ENCODE results near the gene CHST2. TPM values are rescaled to one million over a fixed set of nuclear protein-coding genes. Genes with fewer than 3 reads are reported as not detected.

The CHST2 gene
- total RNA-seq, 2 donors from 2014 or later, result 3.5 to 11.3 TPM

GRCh38 chr3:143100451-143100850, 19.1 kb upstream of the CHST2 start:
- Histone ChIP-seq H3K9me3 (peaks cover 8% of the 10 kb centered on the region), H3K27ac (no peak overlapping the region), H3K4me1 (ENCODE audit: control insufficient read depth in 1 of 2, low read depth in 2 of 2) (no peaks in the 10 kb centered on the region), H3K27me3 (replicated peaks; ENCODE audit: insufficient read depth) (no peaks in the 10 kb centered on the region), H3K36me3 (no peaks in the 10 kb centered on the region), H3K4me3 (no peak overlapping the region)
- no peak for TF ChIP-seq CTCF (IDR thresholded peaks at IDR 0.05)
- DNase-seq (ENCODE audit: low spot score) (no peak), ATAC-seq (ENCODE audit: insufficient number of reproducible peaks, low FRiP score, low read depth) (no peak)

- H3K4me1 ChIP-seq (ENCODE audit: control insufficient read depth in 1 of 2, low read depth in 2 of 2), result no peaks in the 10 kb centered on the region
- no peak for ATAC-seq (ENCODE audit: insufficient number of reproducible peaks, low FRiP score, low read depth)
- H3K27ac ChIP-seq, result no peak overlapping the region
- no peaks in the 10 kb centered on the region for H3K27me3 ChIP-seq (replicated peaks; ENCODE audit: insufficient read depth)
- no peak overlapping the region for H3K4me3 ChIP-seq
- H3K9me3 ChIP-seq, result peaks cover 20% of the 10 kb centered on the region
- H3K36me3 ChIP-seq, result no peaks in the 10 kb centered on the region
- no peak for TF ChIP-seq CTCF (IDR thresholded peaks at IDR 0.05)
- no peak for DNase-seq (ENCODE audit: low spot score)
These were observed 17.7 kb upstream of the CHST2 start for GRCh38 chr3:143101792-143102381.

- H3K4me3 ChIP-seq, result no peak overlapping the region
These were observed 15.9 kb upstream of the CHST2 start for GRCh38 chr3:143103652-143104051.

GRCh38 chr3:143105170-143105569, 14.4 kb upstream of the CHST2 start:
- H3K9me3 ChIP-seq, result peaks cover 20% of the 10 kb centered on the region
- no peak overlapping the region for H3K27ac ChIP-seq
- no peak for TF ChIP-seq CTCF (IDR thresholded peaks at IDR 0.05)

More at GRCh38 chr3:143103652-143104051, 15.9 kb upstream of the CHST2 start:
- Histone ChIP-seq H3K9me3 (peaks cover 20% of the 10 kb centered on the region), H3K27me3 (replicated peaks; ENCODE audit: insufficient read depth) (no peaks in the 10 kb centered on the region), H3K36me3 (no peaks in the 10 kb centered on the region), H3K4me1 (ENCODE audit: control insufficient read depth in 1 of 2, low read depth in 2 of 2) (no peaks in the 10 kb centered on the region), H3K27ac (no peak overlapping the region)
- no peak for ATAC-seq (ENCODE audit: insufficient number of reproducible peaks, low FRiP score, low read depth)
- DNase-seq (ENCODE audit: low spot score), result no peak
- TF ChIP-seq CTCF (IDR thresholded peaks at IDR 0.05), result no peak

GRCh38 chr3:143109861-143110260, 9.7 kb upstream of the CHST2 start:
- no peaks in the 10 kb centered on the region for H3K27me3 ChIP-seq (replicated peaks; ENCODE audit: insufficient read depth)

More at GRCh38 chr3:143105170-143105569, 14.4 kb upstream of the CHST2 start:
- H3K36me3 ChIP-seq, result no peaks in the 10 kb centered on the region
- no peaks in the 10 kb centered on the region for H3K4me1 ChIP-seq (ENCODE audit: control insufficient read depth in 1 of 2, low read depth in 2 of 2)
- no peak overlapping the region for H3K4me3 ChIP-seq
- ATAC-seq (ENCODE audit: insufficient number of reproducible peaks, low FRiP score, low read depth) (no peak), DNase-seq (ENCODE audit: low spot score) (no peak)
- no peaks in the 10 kb centered on the region for H3K27me3 ChIP-seq (replicated peaks; ENCODE audit: insufficient read depth)

More at GRCh38 chr3:143109861-143110260, 9.7 kb upstream of the CHST2 start:
- no peak for ATAC-seq (ENCODE audit: insufficient number of reproducible peaks, low FRiP score, low read depth)
- Histone ChIP-seq H3K4me3 (no peak overlapping the region), H3K9me3 (peaks cover 18% of the 10 kb centered on the region), H3K27ac (no peak overlapping the region), H3K4me1 (ENCODE audit: control insufficient read depth in 1 of 2, low read depth in 2 of 2) (no peaks in the 10 kb centered on the region), H3K36me3 (no peaks in the 10 kb centered on the region)
- no peak for DNase-seq (ENCODE audit: low spot score)
- no peak for TF ChIP-seq CTCF (IDR thresholded peaks at IDR 0.05)
